Peyer's patch (tissue), 4 donors: ENCODE results near the gene METRNL. TPM values are rescaled to one million over a fixed set of nuclear protein-coding genes. Genes with fewer than 3 reads are reported as not detected.

Experiments
- DNase-seq, 3 donors: peaks; one replicate each; pipeline ENCODE4 v3.0.0-alpha.2; 2017 to 2019
- H3K27ac ChIP-seq, 4 donors: fragments of 200-600 bp; sonication (generic); one replicate each; pipeline ENCODE4 v1.5.1; 2016 to 2019
- H3K27me3 ChIP-seq, 2 donors: fragments of 200-600 bp; sonication (generic); one replicate each; pipeline ENCODE4 v1.5.1; 2019
- H3K36me3 ChIP-seq, 3 donors: fragments of 200-600 bp; sonication (generic); one replicate each; pipeline ENCODE4 v1.5.1; 2016 to 2019
- H3K4me1 ChIP-seq, 4 donors: fragments of 200-600 bp; sonication (generic); one replicate each; pipeline ENCODE4 v1.5.1; 2016 to 2019
- H3K4me3 ChIP-seq, 4 donors: fragments of 200-600 bp; sonication (generic); 1 replicate in 3 of 4; 2 replicates in 1 of 4; pipeline ENCODE4 v1.5.1; 2016 to 2019; ENCODE audit warnings: mild to moderate bottlenecking in 1 of 4
- H3K9me3 ChIP-seq, 4 donors: fragments of 200-600 bp; sonication (generic); one replicate each; pipeline ENCODE4 v1.5.1; 2016 to 2019; ENCODE audit warnings: mild to moderate bottlenecking in 1 of 4
- CTCF ChIP-seq, 6 experiments: fragments of 450-650 bp in 4 of 6; fragments of 200-600 bp in 2 of 6; sonication (generic) in 1 of 6; IDR thresholded peaks; one replicate each; pipeline ENCODE4 v1.5.1; 2017 to 2019; ENCODE audit warnings: antibody characterized with exemption in 6 of 6, mild to moderate bottlenecking in 3 of 6, moderate library complexity in 1 of 6
- POLR2A ChIP-seq, 2 donors: fragments of 450-650 bp; IDR thresholded peaks; one replicate each; pipeline ENCODE4 v1.5.1; 2017; ENCODE audit warnings: antibody characterized with exemption in 2 of 2, mild to moderate bottlenecking in 2 of 2, moderate library complexity in 2 of 2
- total RNA-seq, 4 donors: library from RNA; depleted of rRNA; stranded (reverse); fragments of >200 nt; gene quantifications; one replicate each; pipeline ENCODE4 v1.1.0, GENCODE V29; 2016

METRNL gene
- total RNA-seq, 4 donors from 2014 or later, result 73.4 to 170 (median 117) TPM

GRCh38 chr17:83080579-83080857, 1.1 kb downstream of the METRNL start:
- DNase-seq, result no peak
- Histone ChIP-seq H3K27ac (peak overlapping the region; percentile 76 to 99 (median 94)), H3K9me3 (no peaks in the 10 kb centered on the region), H3K4me3 (peak overlapping the region; percentile 73 to 97 (median 84)), H3K36me3 (peaks cover 0 to 3% (median 0%) of the 10 kb centered on the region in 3 donors), H3K27me3 (no peaks in the 10 kb centered on the region), H3K4me1 (peaks cover 9 to 41% (median 16%) of the 10 kb centered on the region in 4 donors)
- TF ChIP-seq POLR2A (IDR thresholded peaks at IDR 0.05) (no peak), CTCF (IDR thresholded peaks at IDR 0.05) (no peak)

- H3K27me3 ChIP-seq, result no peaks in the 10 kb centered on the region
- H3K4me1 ChIP-seq, result peaks cover 9 to 46% (median 16%) of the 10 kb centered on the region in 4 donors
- peaks cover 0 to 7% (median 0%) of the 10 kb centered on the region in 3 donors for H3K36me3 ChIP-seq
- H3K9me3 ChIP-seq, result no peaks in the 10 kb centered on the region
- peak overlapping the region; percentile 73 to 97 (median 84) for H3K4me3 ChIP-seq
- peak; percentile 75 to 79 (median 77) for DNase-seq
- peak overlapping the region; percentile 76 to 99 (median 94) for H3K27ac ChIP-seq
- peak in 1 of 2 donors; percentile 17 for TF ChIP-seq POLR2A (IDR thresholded peaks at IDR 0.05)
- no peak for TF ChIP-seq CTCF (IDR thresholded peaks at IDR 0.05)
Measured at GRCh38 chr17:83080858-83081683, 1.7 kb downstream of the METRNL start.

- Histone ChIP-seq H3K36me3 (peaks cover 0 to 14% (median 0%) of the 10 kb centered on the region in 3 donors), H3K27me3 (no peaks in the 10 kb centered on the region), H3K4me3 (peak overlapping the region; percentile 73 to 97 (median 84)), H3K27ac (peak overlapping the region; percentile 76 to 99 (median 94)), H3K9me3 (no peaks in the 10 kb centered on the region), H3K4me1 (peaks cover 9 to 53% (median 16%) of the 10 kb centered on the region in 4 donors)
- DNase-seq, result peak; percentile 74 to 92 (median 92)
- no peak for TF ChIP-seq CTCF (IDR thresholded peaks at IDR 0.05)
- peak; percentile 94 to 98 for TF ChIP-seq POLR2A (IDR thresholded peaks at IDR 0.05)
Measured at GRCh38 chr17:83081684-83082201, 2.3 kb downstream of the METRNL start.

- no peak for TF ChIP-seq CTCF (IDR thresholded peaks at IDR 0.05)
- TF ChIP-seq POLR2A (IDR thresholded peaks at IDR 0.05), result no peak
- no peak for DNase-seq
- Histone ChIP-seq H3K4me3 (peak overlapping the region in 2 of 4 donors; percentile 92 to 97), H3K27ac (peak overlapping the region; percentile 76 to 99 (median 94)), H3K27me3 (no peaks in the 10 kb centered on the region), H3K9me3 (no peaks in the 10 kb centered on the region), H3K36me3 (peaks cover 0 to 19% (median 0%) of the 10 kb centered on the region in 3 donors), H3K4me1 (peaks cover 9 to 60% (median 16%) of the 10 kb centered on the region in 4 donors)
Measured at GRCh38 chr17:83082424-83082823, 3.0 kb downstream of the METRNL start.

GRCh38 chr17:83082909-83083367, 3.5 kb downstream of the METRNL start:
- DNase-seq, result no peak
- H3K9me3 ChIP-seq, result no peaks in the 10 kb centered on the region
- peaks cover 0 to 24% (median 0%) of the 10 kb centered on the region in 3 donors for H3K36me3 ChIP-seq
- no peak for TF ChIP-seq POLR2A (IDR thresholded peaks at IDR 0.05)
- no peak for TF ChIP-seq CTCF (IDR thresholded peaks at IDR 0.05)
- peak overlapping the region; percentile 46 to 99 (median 94) for H3K27ac ChIP-seq
- peak overlapping the region in 2 of 4 donors; percentile 26 to 34 for H3K4me3 ChIP-seq
- H3K27me3 ChIP-seq, result no peaks in the 10 kb centered on the region
- H3K4me1 ChIP-seq, result peaks cover 9 to 65% (median 16%) of the 10 kb centered on the region in 4 donors
